Germinal center (tissue), 1 donor: Measurements from ENCODE around the gene TSC22D2.
A peak's percentile ranks its signal among the peaks of the same experiment; 100 is the strongest.

Source experiments
- DNase-seq: peaks from one replicate; pipeline ENCODE4 v3.0.0; 2012; ENCODE audit warnings: mixed read lengths, low spot score

TSC22D2 gene

DNA sequence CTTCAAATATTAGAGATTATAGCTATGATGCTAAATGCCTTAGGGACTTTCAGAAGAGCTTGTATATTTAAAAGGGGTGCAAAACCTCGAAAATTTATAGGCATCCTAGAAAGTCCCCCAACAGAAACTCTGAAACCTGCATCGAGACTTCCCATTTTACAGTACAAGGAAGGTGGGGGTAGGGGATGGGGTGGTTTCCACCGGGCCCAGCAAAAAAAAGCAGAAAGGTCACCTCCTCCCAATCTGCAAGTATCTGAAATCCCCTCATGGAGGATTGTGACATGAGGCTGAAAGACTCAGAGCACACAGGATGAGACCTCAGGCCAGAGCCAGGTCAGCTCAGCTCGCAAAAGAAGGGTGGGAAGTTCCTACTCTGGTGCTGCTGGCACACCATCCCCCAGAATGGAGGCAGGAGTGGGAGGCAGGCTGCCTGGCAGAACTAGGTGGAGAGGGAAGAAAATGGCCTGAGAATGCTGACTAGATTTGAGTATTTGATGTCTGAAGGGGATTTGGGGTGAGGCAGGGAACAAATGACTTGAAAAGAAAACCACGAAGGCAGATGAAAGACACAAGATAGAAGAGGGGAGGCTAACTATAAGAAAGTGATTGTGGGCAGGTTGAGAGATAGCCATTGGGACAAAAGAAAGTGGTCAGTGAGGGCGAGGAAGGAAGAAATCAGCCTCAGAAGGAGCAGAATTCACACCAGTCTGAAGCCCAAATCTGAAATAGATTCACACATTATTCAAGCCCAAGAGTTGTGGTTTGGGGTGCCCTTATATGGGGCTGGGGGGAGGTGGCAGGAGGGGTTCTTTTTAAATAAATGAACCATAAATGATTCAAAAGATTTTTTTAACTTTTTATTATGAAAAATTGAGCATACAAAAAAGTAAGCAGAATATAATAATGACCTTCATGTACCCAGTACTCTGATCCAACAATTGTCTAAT lies 22.5 kb upstream of the TSC22D2 start:
- DNase-seq = peak; percentile 33

DNA sequence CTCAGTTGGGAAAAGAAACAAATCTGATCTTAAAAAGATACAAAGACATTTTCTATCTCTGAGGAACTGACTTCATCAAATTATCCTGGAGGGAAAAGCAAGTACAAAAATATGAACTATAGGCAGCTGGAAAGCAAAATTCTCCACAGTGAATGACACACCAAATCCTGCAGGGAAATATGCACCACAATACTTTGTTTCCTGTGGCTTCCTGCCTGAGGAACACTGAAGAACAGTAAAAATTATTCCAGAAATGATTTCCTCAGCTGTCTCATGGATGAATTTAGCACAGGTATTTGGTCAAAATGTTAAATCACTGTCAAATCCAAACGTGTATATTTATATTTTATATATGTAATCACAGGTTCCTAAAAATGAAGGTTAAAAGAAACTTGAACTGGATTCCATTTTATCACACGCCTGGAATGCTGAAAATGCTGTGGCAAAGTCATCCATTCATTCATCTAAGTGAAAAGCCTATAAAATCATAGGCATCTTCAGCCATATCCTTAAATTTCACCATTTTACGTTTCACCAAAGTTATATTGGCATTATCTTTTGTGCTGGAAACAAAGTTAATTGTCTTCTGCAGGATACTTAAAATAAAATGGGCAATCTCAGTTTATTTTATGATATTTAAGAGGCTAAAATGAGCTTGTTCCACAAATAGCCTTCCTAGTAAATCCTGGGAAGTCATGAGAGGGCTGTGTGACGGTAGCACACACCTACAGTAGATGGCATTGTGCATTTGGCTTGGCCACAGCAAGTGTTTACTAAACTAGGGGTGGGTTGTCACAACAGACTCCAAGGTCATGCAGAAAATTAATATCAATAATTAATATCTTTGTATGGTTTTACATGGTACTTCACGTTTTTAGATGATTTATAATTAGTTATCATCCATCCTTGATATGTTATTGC lies 19.3 kb upstream of the TSC22D2 start:
- DNase-seq = no peak

DNA sequence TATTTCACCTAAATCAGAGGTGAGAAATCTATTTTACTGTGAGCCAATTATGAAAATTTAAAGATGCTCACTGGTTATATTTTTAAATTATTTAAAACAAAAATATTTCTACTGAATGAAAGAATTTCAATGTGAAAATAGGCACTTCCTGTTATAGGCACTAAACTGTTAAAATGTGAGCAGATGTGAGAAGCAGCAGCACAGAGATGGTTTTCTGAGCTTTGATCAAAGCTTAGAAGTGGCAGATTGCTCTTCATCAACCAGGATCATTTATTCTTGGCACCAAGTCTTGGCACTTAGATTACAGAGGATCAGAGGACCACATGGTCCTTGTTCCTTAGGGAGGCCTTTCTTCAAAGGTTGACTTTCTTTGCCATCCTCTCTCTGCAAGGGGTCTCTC lies 18.0 kb upstream of the TSC22D2 start:
- no peak for DNase-seq

DNA sequence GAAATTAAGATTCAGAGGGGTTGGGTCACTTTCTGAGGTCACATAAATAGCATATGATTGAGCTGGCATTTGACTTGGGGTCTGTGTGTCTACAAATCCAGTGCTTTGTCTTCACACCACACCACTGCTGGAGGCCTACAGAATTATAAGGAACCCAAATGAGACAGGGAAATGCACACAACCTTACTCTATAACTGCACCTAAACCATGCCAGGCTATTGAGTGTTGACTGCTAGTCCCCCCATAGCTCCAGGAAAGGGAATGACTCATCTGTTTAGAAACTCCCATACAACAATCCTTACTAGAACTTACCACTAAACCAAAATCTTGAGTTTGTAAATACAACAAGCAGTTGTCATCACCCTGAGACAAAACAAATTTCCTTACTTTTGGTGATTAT lies 16.9 kb upstream of the TSC22D2 start:
- no peak for DNase-seq

DNA sequence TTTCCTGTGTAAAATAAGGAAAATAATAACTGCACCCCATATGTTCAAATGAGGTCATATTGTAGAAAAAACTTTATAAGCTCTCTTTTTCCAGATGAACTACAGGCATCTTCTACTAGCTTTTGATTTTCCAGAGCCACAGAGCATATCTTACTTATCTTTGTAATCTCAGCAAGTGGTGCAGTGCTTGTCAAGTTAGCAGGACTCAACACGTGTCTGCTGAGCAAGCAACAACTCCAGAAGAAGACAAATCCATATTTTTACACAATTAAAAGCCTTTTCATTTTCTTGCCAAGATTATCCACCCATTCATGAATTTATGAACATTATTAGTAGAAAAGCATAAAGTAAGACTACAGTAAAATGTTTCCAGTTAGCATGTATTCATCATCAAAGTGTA lies 14.4 kb upstream of the TSC22D2 start:
- no peak for DNase-seq

DNA sequence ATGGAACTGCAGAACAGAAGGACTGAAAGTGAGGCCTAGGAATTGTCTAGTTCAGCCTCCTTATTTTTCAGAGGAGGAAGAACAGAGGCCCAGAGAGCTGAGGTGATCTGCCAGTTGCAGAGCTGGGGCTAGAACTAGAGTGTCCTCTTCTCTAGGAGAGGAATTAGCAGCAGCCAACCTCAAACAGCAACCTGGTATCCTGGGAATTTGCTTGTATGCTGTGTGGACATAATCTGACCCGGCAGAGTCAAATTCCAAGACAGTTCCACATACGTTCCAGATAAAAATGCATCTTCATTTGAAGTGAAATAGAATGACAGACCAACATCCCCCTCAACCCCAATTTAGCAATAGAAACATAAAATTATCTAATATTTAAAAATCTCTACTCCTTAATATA lies 13.5 kb upstream of the TSC22D2 start:
- DNase-seq = no peak

DNA sequence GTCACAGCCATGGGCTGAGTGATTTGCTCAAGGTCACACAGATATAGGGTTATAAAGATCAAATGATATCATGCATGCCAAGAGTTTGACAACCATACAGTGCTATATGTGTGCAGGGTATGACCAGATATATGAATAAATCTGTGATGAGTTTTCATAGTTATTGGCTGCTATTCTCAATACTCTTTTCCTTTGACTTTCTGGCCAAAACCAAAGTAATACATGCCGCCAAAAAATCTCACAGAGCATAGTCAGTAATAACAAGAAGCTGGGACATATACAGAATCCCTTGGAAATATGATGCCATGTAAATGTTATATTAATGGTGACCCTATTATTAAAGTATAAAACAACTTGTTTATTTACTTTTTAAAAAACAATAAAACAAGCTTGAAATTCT lies 11.6 kb upstream of the TSC22D2 start:
- no peak for DNase-seq

DNA sequence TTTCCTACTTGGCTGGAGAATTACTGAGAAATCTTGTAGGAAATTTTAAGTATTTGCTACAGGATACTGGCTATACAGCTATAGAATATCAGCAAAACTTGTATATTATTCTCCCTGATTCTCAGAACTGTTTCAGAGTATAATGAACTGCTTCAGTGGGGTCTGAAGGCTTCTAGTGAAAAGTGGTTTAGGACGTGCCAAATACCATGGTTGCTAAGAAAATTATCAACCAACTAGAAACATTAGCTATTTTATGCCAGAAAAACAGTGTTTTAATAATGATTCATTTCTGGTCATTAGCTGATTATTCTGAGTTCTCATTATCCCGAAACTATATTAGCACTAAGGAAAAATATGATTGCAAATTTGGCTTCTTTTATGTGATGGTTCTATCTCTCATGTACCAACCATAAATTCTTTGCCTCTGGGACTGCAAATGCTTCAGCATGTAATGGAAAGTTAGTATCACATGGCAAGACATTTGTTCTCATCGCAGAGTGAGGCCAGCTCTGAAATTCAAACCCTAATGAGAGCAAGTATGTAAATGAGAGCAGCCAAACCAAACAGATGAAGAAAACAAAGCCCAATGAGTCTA lies 11.0 kb upstream of the TSC22D2 start:
- DNase-seq = no peak

DNA sequence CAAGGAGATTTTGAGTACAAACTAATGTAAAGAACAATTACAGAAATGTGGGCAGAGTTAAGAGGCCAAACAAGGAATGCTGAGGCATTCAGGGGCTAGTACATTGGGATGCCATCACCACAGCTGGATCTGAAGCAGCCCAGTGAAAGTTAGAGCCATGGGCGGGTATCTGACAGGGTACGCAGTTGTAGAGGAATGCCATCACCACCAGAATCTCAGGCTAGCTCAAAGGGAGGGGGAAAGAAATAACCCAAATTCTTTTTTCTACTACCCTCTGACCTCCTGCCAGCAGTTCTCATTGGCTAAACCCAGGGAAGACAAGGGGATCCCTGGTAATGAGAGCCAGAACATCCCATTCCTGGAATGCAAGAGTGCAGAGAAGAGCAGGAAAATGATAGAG lies 9.0 kb upstream of the TSC22D2 start:
- DNase-seq = no peak

DNA sequence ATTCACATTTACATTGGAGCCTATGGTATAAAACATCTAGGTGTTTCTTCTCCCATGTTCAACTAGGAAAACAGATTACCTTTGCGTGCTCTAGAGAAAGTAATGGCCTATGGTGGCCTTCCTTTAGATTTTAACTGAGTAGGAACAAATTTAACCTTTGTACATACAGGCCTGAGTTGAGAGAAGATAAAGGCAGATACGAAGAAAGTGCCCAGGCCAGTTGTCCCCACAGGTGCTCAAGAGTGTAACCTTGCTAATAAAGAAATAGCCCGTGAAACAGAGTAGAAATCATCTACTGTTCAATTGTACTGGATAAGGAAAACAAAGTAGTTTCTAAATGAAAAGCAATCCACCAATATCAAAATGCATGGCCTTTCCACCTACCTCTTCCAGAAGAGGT lies 6.8 kb upstream of the TSC22D2 start:
- no peak for DNase-seq

DNA sequence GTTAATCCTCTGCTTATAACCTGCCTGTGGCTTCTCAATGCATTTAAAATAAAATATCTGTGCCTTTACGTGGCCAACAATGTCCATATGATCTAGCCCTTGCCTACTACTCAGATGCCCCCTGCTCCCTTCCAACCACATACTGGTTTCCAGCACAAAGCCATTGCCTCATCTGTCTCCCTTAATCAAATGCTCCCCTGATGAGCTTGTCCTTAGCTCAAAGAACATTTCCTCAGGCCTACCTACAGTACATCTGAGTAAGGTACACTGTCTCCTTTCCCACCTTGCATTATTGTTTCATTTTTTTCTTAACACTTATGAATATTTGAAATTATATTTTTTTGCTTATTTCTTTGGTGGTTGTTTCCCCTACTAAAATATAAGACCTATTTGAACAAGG lies 5.9 kb upstream of the TSC22D2 start:
- no peak for DNase-seq

DNA sequence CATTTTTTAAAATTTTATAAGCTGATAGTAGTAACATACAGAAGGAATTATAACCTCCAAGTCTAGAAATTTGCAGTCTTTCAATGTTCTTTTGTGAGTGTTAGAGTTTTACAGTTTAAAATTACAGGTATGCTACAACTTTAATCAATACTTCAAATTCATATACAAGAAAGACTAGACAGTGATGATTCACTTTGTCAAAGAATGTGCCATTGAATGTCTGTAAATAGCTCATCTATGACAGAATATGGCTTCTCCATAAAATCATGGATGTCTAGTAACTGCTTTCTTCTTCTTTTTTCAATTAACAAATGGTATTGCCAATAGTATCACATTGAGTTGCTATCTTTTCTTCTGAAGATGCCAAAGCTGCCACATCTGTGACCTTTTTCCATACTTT lies 4.1 kb upstream of the TSC22D2 start:
- DNase-seq = no peak

DNA sequence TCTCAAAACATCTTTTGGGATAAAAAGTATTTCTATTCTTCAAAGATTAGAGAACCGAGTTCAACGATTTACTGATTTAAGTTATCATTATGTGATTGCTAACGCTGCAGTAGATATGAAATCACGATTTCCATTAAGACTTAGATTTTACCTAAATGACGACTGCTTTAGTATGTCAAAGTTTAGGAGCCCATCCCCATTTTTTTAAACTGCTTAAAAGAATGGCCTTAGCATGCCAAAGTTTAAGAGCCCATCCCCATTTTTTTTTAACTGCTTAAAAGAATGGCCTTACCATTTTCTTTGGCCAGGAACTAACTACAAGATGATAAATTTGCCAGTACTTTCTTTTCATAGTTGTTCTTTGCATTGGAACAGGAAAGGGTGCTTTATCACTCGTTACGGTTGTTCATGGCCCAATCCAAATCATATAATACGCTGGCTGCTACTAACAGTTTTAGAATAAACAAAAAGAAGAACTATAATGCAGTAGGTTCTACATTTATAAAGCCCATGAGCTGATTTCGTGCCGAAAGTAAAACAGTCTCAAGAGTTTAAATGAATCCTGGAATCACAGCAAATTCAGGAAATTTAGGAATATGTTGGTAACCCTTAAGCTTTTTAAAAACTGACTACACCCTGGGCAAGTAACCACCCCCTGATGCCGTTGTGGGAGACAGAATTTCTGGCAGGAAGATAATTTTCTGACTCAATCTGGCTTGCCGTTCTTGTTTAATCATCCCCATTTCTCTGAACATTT lies 869 bp upstream of the TSC22D2 start:
- no peak for DNase-seq

DNA sequence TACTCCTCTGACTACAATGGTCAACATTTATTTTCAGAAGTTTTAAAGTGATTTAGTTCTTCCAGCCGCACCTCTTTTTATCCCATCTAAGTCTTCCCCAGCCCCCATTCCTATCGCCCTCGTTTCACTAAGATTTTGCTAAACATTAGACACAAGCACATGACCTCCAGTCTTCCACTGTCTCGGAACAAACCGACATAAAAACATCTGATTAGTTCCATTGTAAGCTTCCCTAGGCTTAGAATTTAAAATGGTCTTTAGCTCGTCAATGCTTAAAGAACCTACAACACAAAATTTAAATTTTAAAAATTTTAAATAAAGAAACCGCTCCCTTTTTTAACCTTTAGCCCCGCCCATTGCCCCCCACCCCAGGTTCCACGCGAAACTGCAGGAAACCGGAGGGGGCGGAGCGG lies 284 bp upstream of the TSC22D2 start:
- no peak for DNase-seq

DNA sequence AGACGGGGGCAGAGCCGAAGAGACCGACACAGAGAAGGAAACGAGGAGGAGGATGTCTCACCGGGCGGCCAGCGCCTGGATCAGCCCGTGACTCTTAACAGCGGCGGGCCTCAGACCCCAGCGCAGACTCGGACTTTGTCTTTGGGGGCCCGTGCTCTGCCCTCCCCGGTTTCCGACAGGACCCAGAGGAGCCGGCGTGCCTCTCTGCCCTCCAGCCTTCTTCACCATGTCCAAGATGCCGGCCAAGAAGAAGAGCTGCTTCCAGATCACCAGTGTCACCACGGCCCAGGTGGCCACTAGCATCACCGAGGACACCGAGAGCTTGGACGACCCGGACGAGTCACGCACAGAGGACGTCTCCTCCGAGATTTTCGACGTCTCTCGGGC lies 1.0 kb downstream of the TSC22D2 start:
- DNase-seq = no peak

DNA sequence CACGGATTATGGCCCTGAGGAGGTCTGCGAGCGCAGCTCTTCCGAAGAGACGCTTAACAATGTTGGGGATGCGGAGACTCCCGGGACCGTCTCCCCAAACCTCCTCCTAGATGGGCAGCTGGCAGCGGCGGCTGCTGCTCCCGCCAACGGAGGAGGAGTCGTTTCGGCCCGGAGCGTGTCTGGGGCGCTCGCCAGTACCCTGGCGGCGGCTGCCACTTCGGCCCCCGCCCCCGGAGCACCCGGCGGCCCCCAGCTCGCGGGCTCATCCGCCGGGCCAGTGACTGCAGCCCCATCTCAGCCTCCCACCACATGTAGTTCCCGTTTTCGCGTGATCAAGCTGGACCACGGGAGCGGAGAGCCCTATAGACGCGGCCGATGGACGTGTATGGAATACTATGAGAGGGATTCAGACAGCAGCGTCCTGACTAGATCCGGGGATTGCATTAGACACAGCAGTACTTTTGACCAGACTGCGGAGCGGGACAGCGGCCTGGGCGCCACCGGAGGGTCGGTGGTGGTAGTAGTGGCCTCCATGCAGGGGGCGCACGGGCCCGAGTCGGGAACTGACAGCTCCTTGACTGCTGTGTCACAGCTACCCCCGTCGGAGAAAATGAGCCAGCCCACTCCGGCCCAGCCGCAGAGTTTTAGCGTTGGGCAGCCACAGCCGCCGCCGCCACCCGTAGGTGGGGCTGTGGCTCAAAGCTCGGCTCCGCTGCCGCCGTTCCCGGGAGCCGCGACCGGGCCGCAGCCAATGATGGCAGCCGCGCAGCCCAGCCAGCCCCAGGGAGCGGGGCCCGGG lies 1.6 kb downstream of the TSC22D2 start:
- peak; percentile 64 for DNase-seq

DNA sequence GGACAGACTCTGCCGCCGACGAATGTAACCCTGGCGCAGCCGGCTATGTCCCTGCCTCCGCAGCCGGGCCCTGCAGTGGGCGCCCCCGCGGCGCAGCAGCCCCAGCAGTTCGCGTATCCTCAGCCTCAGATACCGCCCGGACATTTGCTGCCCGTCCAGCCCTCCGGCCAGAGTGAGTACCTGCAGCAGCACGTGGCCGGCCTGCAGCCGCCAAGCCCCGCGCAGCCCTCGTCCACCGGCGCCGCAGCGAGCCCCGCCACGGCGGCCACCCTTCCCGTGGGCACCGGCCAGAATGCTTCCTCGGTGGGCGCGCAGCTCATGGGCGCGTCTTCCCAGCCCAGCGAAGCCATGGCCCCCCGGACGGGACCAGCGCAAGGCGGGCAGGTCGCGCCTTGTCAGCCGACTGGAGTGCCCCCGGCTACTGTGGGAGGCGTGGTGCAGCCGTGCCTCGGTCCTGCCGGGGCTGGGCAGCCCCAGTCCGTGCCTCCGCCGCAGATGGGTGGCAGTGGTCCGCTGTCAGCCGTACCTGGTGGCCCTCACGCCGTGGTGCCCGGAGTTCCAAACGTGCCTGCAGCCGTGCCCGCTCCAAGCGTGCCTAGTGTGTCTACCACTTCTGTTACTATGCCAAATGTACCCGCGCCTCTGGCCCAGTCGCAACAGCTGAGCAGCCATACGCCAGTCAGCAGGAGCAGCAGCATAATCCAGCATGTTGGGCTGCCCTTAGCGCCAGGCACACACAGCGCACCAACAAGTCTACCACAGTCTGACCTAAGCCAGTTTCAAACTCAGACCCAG lies 2.4 kb downstream of the TSC22D2 start:
- peak; percentile 29 for DNase-seq

DNA sequence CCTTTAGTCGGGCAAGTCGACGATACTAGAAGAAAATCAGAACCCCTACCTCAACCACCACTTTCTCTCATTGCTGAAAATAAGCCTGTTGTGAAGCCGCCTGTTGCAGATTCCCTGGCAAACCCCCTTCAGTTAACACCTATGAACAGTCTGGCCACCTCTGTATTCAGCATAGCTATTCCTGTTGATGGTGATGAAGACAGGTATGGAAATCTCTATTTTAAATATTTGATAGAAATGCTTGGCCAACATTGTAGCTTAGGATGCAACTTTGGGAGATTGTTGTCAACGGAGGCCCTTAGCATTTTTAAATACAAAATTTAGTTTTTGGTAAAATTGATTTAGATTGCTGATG lies 3.0 kb downstream of the TSC22D2 start:
- DNase-seq = no peak

DNA sequence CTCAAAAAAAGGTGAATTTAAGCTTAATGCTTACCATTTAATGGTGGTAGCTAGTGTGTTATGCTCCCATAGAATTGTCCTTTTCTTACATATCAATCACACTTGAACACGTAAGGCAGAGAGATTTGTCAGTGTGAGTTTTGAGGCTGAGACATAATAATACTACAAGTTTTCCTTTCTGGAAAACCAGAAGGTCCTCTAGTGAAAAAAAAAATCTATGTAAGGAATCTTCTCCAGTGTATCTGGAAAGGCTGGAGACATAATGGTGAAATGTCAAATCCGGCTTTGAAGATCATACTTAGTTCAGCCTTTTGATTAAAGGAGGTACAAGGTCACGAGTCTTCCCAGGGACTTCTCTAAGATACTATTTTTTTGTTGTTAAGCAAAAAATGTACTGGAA lies 3.4 kb downstream of the TSC22D2 start:
- no peak for DNase-seq

DNA sequence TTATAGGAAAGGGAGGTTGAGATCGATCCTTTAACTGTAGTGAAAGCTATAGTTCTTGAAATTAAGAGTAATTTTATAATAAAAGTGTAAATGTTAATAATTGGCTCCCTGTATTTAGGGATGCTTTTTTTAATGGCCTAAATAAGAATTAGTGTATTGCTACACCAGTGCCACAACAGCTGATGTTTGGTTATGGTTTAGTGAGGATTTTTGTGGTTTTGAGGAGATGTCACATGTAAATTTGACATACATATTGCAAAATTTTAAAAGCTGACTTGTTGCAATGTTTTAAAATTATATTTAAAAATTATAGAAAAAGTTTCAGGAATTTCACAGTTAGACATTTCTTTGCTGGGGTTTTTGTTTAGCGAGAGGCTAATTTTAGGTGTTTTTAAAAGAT lies 3.9 kb downstream of the TSC22D2 start:
- DNase-seq = no peak
